NB4 (cell line): ENCODE data around the gene HMCN2.

Experiments
- CTCF ChIP-seq: IDR thresholded peaks from one replicate; pipeline ENCODE4 v1.5.1; 2012; ENCODE audit warnings: low read depth, low read length
- POLR2A ChIP-seq: IDR thresholded peaks from 2 replicates; pipeline ENCODE4 v1.6.1; 2011; ENCODE audit warnings: mild to moderate bottlenecking; ENCODE audit not compliant: insufficient read length; ENCODE audit errors: extremely low read depth

GRCh38 chr9:130336027-130336610, 70.6 kb downstream of the HMCN2 start:
- TF ChIP-seq CTCF (no peak), POLR2A (no peak)
